Uterus (tissue), 4 donors: ENCODE data around the gene PTGES. TPM values are rescaled to one million over a fixed set of nuclear protein-coding genes. Genes with fewer than 3 reads are reported as not detected.

Experiments
- DNase-seq, 2 donors: peaks; one replicate each; pipeline ENCODE4 v3.0.0-alpha.2; 2019 to 2020
- H3K27ac ChIP-seq, 2 donors: fragments of 200-600 bp; sonication (generic); 1 replicate in 1 of 2; 2 replicates in 1 of 2; pipeline ENCODE4 v1.5.1; 2016 to 2018
- H3K27me3 ChIP-seq, 2 donors: fragments of 200-600 bp; sonication (generic); one replicate each; pipeline ENCODE4 v1.5.1; 2018 to 2019; ENCODE audit warnings: control low read depth in 1 of 2
- H3K36me3 ChIP-seq, 2 donors: fragments of 200-600 bp; sonication (generic); one replicate each; pipeline ENCODE4 v1.5.1; 2019; ENCODE audit warnings: control low read depth in 1 of 2
- H3K4me1 ChIP-seq, 2 donors: fragments of 200-600 bp; sonication (generic); one replicate each; pipeline ENCODE4 v1.5.1; 2018 to 2019; ENCODE audit warnings: control low read depth in 1 of 2
- H3K4me3 ChIP-seq, 2 donors: fragments of 200-600 bp; sonication (generic); 1 replicate in 1 of 2; 2 replicates in 1 of 2; pipeline ENCODE4 v1.5.1; 2018 to 2019; ENCODE audit warnings: mild to moderate bottlenecking in 1 of 2
- H3K9me3 ChIP-seq, 2 donors: fragments of 200-600 bp; sonication (generic); one replicate each; pipeline ENCODE4 v1.5.1; 2019; ENCODE audit warnings: control low read depth in 1 of 2
- POLR2A ChIP-seq, 2 donors: fragments of 450-650 bp; IDR thresholded peaks; one replicate each; pipeline ENCODE4 v1.6.1; 2016; ENCODE audit warnings: antibody characterized with exemption in 2 of 2, mild to moderate bottlenecking in 1 of 2, moderate library complexity in 1 of 2
- intact Hi-C: fragments of 100-400 bp; cut with DNase I; formaldehyde crosslinking; loops from one replicate; pipeline ENCODE4 v1.15.1; 2023; ENCODE audit warnings: low total_unique reads
- total RNA-seq, 4 donors: library from RNA; depleted of rRNA in 3 of 4; stranded (reverse); fragments of >200 nt in 3 of 4; gene quantifications; one replicate each; pipeline versions ENCODE4 v1.1.0 to v1.2.4, GENCODE V29; 2014 to 2023
- TF ChIP-seq, protein P1 (sequence below), 4 experiments: fragments of 200-600 bp in 2 of 4; fragments of 450-650 bp in 2 of 4; sonication (generic) in 2 of 4; IDR thresholded peaks; one replicate each; pipeline ENCODE4 v1.5.1; 2016 to 2019; ENCODE audit warnings: antibody characterized with exemption in 4 of 4, mild to moderate bottlenecking in 2 of 4, moderate library complexity in 1 of 4
- donor health status: DM: yes; HTN: yes; CAD: no.

PTGES gene
- total RNA-seq, 4 donors from 2014 or later, result 1.3 to 7.5 (median 4.2) TPM; not detected in 1

- Histone ChIP-seq H3K4me1 (peaks cover 0 to 11% of the 10 kb centered on the region in 2 donors), H3K4me3 (no peak overlapping the region), H3K27ac (no peak overlapping the region), H3K27me3 (no peaks in the 10 kb centered on the region), H3K9me3 (no peaks in the 10 kb centered on the region), H3K36me3 (no peaks in the 10 kb centered on the region)
- intact Hi-C loops, result no loop called here
- TF ChIP-seq, protein P1, sequence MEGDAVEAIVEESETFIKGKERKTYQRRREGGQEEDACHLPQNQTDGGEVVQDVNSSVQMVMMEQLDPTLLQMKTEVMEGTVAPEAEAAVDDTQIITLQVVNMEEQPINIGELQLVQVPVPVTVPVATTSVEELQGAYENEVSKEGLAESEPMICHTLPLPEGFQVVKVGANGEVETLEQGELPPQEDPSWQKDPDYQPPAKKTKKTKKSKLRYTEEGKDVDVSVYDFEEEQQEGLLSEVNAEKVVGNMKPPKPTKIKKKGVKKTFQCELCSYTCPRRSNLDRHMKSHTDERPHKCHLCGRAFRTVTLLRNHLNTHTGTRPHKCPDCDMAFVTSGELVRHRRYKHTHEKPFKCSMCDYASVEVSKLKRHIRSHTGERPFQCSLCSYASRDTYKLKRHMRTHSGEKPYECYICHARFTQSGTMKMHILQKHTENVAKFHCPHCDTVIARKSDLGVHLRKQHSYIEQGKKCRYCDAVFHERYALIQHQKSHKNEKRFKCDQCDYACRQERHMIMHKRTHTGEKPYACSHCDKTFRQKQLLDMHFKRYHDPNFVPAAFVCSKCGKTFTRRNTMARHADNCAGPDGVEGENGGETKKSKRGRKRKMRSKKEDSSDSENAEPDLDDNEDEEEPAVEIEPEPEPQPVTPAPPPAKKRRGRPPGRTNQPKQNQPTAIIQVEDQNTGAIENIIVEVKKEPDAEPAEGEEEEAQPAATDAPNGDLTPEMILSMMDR (IDR thresholded peaks at IDR 0.05), result no peak
- TF ChIP-seq POLR2A (IDR thresholded peaks at IDR 0.05), result no peak
- DNase-seq, result no peak
These were observed 50.0 kb downstream of the PTGES start for GRCh38 chr9:129702589-129703520.

GRCh38 chr9:129701549-129701948, 51.3 kb downstream of the PTGES start:
- Histone ChIP-seq H3K9me3 (no peaks in the 10 kb centered on the region), H3K4me3 (no peak overlapping the region), H3K4me1 (peaks cover 0 to 20% of the 10 kb centered on the region in 2 donors), H3K27ac (no peak overlapping the region), H3K27me3 (no peaks in the 10 kb centered on the region), H3K36me3 (no peaks in the 10 kb centered on the region)
- intact Hi-C loops, result no loop called here
- no peak for DNase-seq
- TF ChIP-seq, protein P1 (IDR thresholded peaks at IDR 0.05), result no peak
- no peak for TF ChIP-seq POLR2A (IDR thresholded peaks at IDR 0.05)

DNA sequence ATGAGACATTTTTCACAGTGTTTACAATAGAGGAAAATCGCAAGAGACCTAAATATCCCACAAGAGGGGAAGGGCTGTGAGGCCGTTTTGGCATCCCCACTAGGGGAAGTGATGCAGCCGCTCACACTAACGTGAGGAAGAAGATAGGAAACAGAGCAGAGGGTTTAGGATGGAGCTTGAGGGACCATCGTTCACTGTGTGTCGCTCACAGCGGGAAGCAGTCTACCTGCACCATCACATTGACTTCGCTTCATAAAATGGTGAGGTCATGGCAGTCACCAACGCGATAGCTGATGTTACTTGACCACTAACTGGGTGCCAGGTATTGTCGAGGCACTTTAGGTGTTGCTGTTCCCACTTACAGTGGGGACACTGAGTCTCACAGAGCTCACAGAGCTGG, 51.8 kb downstream of the PTGES start:
- Histone ChIP-seq H3K36me3 (no peaks in the 10 kb centered on the region), H3K4me3 (no peak overlapping the region), H3K27ac (no peak overlapping the region), H3K9me3 (no peaks in the 10 kb centered on the region), H3K27me3 (no peaks in the 10 kb centered on the region), H3K4me1 (peaks cover 0 to 20% of the 10 kb centered on the region in 2 donors)
- DNase-seq, result no peak
- intact Hi-C loops, result no loop called here
- TF ChIP-seq POLR2A (IDR thresholded peaks at IDR 0.05), result no peak
- TF ChIP-seq, protein P1 (IDR thresholded peaks at IDR 0.05), result no peak

GRCh38 chr9:129698254-129698757, 54.5 kb downstream of the PTGES start:
- TF ChIP-seq, protein P1 (IDR thresholded peaks at IDR 0.05), result no peak
- TF ChIP-seq POLR2A (IDR thresholded peaks at IDR 0.05), result no peak
- peak in 1 of 2 donors; percentile 56 for DNase-seq
- intact Hi-C loops, result no loop called here

More at GRCh38 chr9:129698254-129698757, 54.5 kb downstream of the PTGES start:
- Histone ChIP-seq H3K36me3 (no peaks in the 10 kb centered on the region), H3K27me3 (no peaks in the 10 kb centered on the region), H3K4me1 (peaks cover 0 to 13% of the 10 kb centered on the region in 2 donors), H3K4me3 (peak overlapping the region in 1 of 2 donors; percentile 47), H3K9me3 (no peaks in the 10 kb centered on the region), H3K27ac (peak overlapping the region in 1 of 2 donors; percentile 67)
